Thoracic aorta endothelial cell (primary cell): ENCODE results near the gene KRTAP13-2. TPM values are rescaled to one million over a fixed set of nuclear protein-coding genes. Genes with fewer than 3 reads are reported as not detected.

Experiments used
- small RNA-seq: library from RNA; depleted of rRNA; stranded (forward); fragments of <200 nt; gene quantifications from one replicate; pipeline ENCODE3, GENCODE V24; 2012
- total RNA-seq: library from RNA; depleted of rRNA; stranded (reverse); fragments of >200 nt; gene quantifications from 2 replicates; pipeline ENCODE4 v1.2.3, GENCODE V29; 2012

The KRTAP13-2 gene
- not detected in 2 replicates for total RNA-seq

DNA sequence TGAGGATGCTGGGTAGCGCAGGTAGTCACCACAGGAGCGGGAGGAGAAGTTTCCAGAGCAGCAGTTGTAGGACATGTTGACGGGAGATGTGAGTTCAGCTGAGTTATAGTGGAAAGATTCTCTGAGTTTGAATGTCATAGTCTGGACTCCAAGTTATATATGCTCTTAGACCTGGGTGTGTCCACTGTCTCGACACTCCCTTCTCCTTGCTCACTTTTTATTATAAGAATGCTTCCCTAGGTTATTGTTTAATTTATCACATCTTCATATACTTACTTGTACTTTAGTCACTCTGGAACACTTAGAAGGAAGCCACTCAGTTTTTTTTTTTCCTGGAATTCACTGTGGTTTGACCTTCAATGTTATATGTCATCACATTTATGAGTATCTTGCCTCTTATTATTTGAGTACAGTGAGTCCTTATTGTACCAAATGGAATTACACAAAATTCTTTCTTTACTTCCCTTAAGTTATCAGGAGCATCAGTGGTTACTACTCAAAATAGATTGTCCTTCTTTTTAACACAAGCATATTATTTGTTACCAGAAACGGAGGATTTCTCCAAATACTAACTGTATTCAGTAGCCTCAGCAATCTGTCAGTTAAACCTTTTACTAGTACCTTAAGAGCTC, at the start of gene KRTAP13-2:
TSS of gene KRTAP13-2 (minus strand) at position 133 of the 632 bp plus-strand sequence. CDS start at position 75, 58 bp downstream.

DNA sequence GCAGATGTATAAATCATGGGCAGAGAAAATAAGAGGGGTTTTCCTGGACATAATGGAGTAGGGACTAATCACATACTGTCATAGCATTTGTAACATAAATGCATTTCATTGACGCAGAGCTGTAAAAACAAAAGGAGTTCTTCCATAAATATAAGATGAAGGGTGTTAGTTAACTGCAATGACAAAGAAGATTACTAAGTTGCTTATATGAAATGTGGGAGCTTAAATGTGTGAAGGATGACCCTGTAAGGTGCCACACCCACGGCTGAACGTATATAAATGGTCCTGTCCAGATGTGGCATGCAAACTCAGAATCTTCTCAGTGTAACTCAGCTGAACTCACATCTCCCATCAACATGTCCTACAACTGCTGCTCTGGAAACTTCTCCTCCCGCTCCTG, 23.7 kb upstream of the KRTAP13-2 start, which contains the start of gene KRTAP13-1:
TSS of gene KRTAP13-1 (plus strand) at position 301 of the 400 bp plus-strand sequence. CDS start at position 357, 56 bp downstream.

GRCh38 chr21:30348506-30348905, 23.6 kb downstream of the KRTAP13-2 start, which contains the start of gene KRTAP23-1:
KRTAP23-1 (minus strand) TSS chr21:30348606; CDS start chr21:30348606, 0 bp downstream.

DNA sequence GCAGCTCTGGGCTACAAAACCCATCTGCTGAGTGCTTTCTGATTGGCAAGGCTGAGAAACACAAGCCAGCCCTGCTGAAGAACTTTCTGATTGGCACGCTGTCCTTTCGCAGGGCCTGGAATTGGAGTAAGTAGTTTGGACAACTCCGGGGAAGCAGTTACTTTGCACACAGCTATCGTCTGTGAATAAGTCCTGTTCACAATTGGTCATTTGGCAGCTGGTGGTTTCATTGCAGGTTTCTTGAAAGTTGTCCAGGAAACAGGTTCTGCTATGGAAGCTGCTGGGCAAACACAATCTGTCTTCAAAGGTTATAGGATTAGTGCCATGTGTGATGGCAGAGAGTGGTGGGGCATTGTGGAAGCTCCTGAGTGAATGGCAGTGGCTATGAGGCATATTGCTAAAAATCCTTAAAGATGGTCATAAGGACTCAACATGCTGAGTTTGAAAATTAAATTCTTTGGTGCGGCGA, 34.8 kb downstream of the KRTAP13-2 start, which contains the start of gene KRTAP27-1:
TSS of gene KRTAP27-1 (minus strand) at position 419 of the 469 bp plus-strand sequence. CDS start at position 393, 26 bp downstream.

Small RNAs within 50 kb of the gene (small RNA-seq; reads per million reads assigned to genes)
- not detected for gene KRTAP23-1
- not detected for gene MIR4327

Other genes with a start within 250 kb of the KRTAP13-2 start
- not detected in 2 replicates for gene CLDN17, start 205.5 kb downstream of the KRTAP13-2 start, total RNA-seq
- not detected in 2 replicates for gene CLDN8, start 156.2 kb downstream of the KRTAP13-2 start, total RNA-seq
- not detected in 2 replicates for gene KRTAP24-1, start 89.3 kb downstream of the KRTAP13-2 start, total RNA-seq
- gene KRTAP25-1, start 82.8 kb downstream of the KRTAP13-2 start, total RNA-seq = not detected in 2 replicates
- not detected in 2 replicates for gene KRTAP26-1, start 52.0 kb downstream of the KRTAP13-2 start, total RNA-seq
- not detected in 2 replicates for gene KRTAP27-1, start 34.6 kb downstream of the KRTAP13-2 start, total RNA-seq
- gene KRTAP23-1, start 23.7 kb downstream of the KRTAP13-2 start, total RNA-seq = not detected in 2 replicates
- not detected in 2 replicates for gene KRTAP13-1, start 23.8 kb upstream of the KRTAP13-2 start, total RNA-seq
- not detected in 2 replicates for gene KRTAP13-3, start 53.7 kb upstream of the KRTAP13-2 start, total RNA-seq
- not detected in 2 replicates for gene KRTAP13-4, start 57.9 kb upstream of the KRTAP13-2 start, total RNA-seq
- not detected in 2 replicates for gene KRTAP15-1, start 68.0 kb upstream of the KRTAP13-2 start, total RNA-seq
- not detected in 2 replicates for gene KRTAP19-1, start 108.1 kb upstream of the KRTAP13-2 start, total RNA-seq
- not detected in 2 replicates for gene KRTAP19-2, start 115.2 kb upstream of the KRTAP13-2 start, total RNA-seq
- not detected in 2 replicates for gene KRTAP19-3, start 119.7 kb upstream of the KRTAP13-2 start, total RNA-seq
- not detected in 2 replicates for gene KRTAP19-4, start 124.9 kb upstream of the KRTAP13-2 start, total RNA-seq
- not detected in 2 replicates for gene KRTAP19-5, start 129.9 kb upstream of the KRTAP13-2 start, total RNA-seq
- not detected in 2 replicates for gene KRTAP19-6, start 169.6 kb upstream of the KRTAP13-2 start, total RNA-seq
- not detected in 2 replicates for gene KRTAP19-7, start 189.0 kb upstream of the KRTAP13-2 start, total RNA-seq
- gene KRTAP22-2, start 218.1 kb upstream of the KRTAP13-2 start, total RNA-seq = not detected in 2 replicates
- gene KRTAP6-3, start 220.2 kb upstream of the KRTAP13-2 start, total RNA-seq = not detected in 2 replicates
- gene KRTAP6-2, start 226.6 kb upstream of the KRTAP13-2 start, total RNA-seq = not detected in 2 replicates
- not detected in 2 replicates for gene KRTAP22-1, start 228.8 kb upstream of the KRTAP13-2 start, total RNA-seq
- not detected in 2 replicates for gene KRTAP6-1, start 241.7 kb upstream of the KRTAP13-2 start, total RNA-seq
- gene KRTAP20-1, start 244.2 kb upstream of the KRTAP13-2 start, total RNA-seq = not detected in 2 replicates
- not detected in 2 replicates for gene KRTAP20-4, start 248.4 kb upstream of the KRTAP13-2 start, total RNA-seq